Endothelial cell of umbilical vein (primary cell): Measurements from ENCODE around the gene KCNK1. TPM values are rescaled to one million over a fixed set of nuclear protein-coding genes. Genes with fewer than 3 reads are reported as not detected.

ENCODE experiments used
- BruUV-seq: library from RNA; stranded (reverse); fragments of 400-500 nt; replicated peaks from 2 replicates; lab custom pipeline; 2021; lab: Mats Ljungman, UMichigan
- CTCF ChIA-PET: fragments of 300-600, 350-600 bp; sonication (Branson Sonifier 250); formaldehyde crosslinking; loops from one replicate; lab custom pipeline; 2021; ENCODE audit warnings: antibody characterized with exemption, inconsistent platforms; lab: Charles Lee
- POLR2A ChIA-PET: fragments of 300-600, 350-600 bp; sonication (Branson Sonifier 250); formaldehyde crosslinking; loops from one replicate; lab custom pipeline; 2021; ENCODE audit warnings: antibody characterized with exemption, inconsistent platforms; lab: Charles Lee
- DNase-seq: peaks from one replicate; pipeline ENCODE4 v3.0.0-alpha.2; 2011; ENCODE audit warnings: low read depth, low spot score
- FAIRE-seq: peaks from 2 replicates; lab custom pipeline; 2011; peaks lifted over from hg19 to GRCh38; lab: Jason Lieb, UNC
- H2AFZ ChIP-seq: 2 replicates; pipeline ENCODE4 v1.6.0; 2012; ENCODE audit warnings: low read depth, low read length, control low read depth, inconsistent platforms
- H3K27ac ChIP-seq: 2 replicates; pipeline ENCODE4 v1.5.1; 2011; ENCODE audit warnings: low read depth, mild to moderate bottlenecking, control low read depth, low read length, moderate library complexity; ENCODE audit not compliant: insufficient read depth
- H3K27me3 ChIP-seq, 2 experiments: 2 replicates each; pipeline versions ENCODE4 v1.6.0 to v1.6.1; 2011; ENCODE audit warnings: low read length in 2 of 2, mixed read lengths in 1 of 2; ENCODE audit not compliant: control insufficient read depth in 2 of 2, insufficient read depth in 2 of 2
- H3K36me3 ChIP-seq, 2 experiments: 2 replicates in 1 of 2; 3 replicates in 1 of 2; pipeline ENCODE4 v1.5.1; 2011; ENCODE audit warnings: low read length in 2 of 2, mild to moderate bottlenecking in 1 of 2, moderate library complexity in 1 of 2; ENCODE audit not compliant: control insufficient read depth in 2 of 2, insufficient read depth in 2 of 2; ENCODE audit errors: extremely low read depth in 1 of 2
- H3K4me1 ChIP-seq: 3 replicates; pipeline ENCODE4 v1.5.1; 2011; ENCODE audit warnings: mild to moderate bottlenecking, low read length; ENCODE audit not compliant: control insufficient read depth, insufficient read depth; ENCODE audit errors: extremely low read depth
- H3K4me2 ChIP-seq: 2 replicates; pipeline ENCODE4 v1.6.1; 2011; ENCODE audit warnings: low read length, control low read depth, mixed read lengths; ENCODE audit not compliant: insufficient read depth
- H3K4me3 ChIP-seq, 3 experiments: fragments of 200-600 bp in 1 of 3; sonication (generic), shearing (Covaris generic) in 1 of 3; replicated peaks in 1 of 3; 2 replicates each; pipeline ENCODE4 v1.5.1; 2011 to 2016; ENCODE audit warnings: control low read depth in 3 of 3, low read length in 3 of 3, mild to moderate bottlenecking in 2 of 3, inconsistent platforms in 1 of 3, low read depth in 1 of 3, moderate library complexity in 1 of 3; ENCODE audit not compliant: insufficient read depth in 1 of 3
- H3K79me2 ChIP-seq: 2 replicates; pipeline ENCODE4 v1.6.0; 2012; ENCODE audit warnings: low read length, inconsistent platforms; ENCODE audit not compliant: control insufficient read depth, insufficient read depth
- H3K9ac ChIP-seq: replicated peaks from 2 replicates; pipeline ENCODE3; 2011; ENCODE audit warnings: low read length, control low read depth; ENCODE audit not compliant: insufficient read depth; ENCODE audit errors: extremely low read depth
- H3K9me1 ChIP-seq: replicated peaks from 3 replicates; pipeline ENCODE4 v1.6.0; 2011; ENCODE audit warnings: mild to moderate bottlenecking, low read length; ENCODE audit not compliant: control insufficient read depth, insufficient read depth; ENCODE audit errors: extremely low read depth
- H3K9me3 ChIP-seq: replicated peaks from 2 replicates; pipeline ENCODE4 v1.5.1; 2012; ENCODE audit warnings: low read length, inconsistent platforms; ENCODE audit not compliant: control insufficient read depth, insufficient read depth
- H4K20me1 ChIP-seq: replicated peaks from 2 replicates; pipeline ENCODE3; 2011; ENCODE audit warnings: mild to moderate bottlenecking, low read length; ENCODE audit not compliant: control insufficient read depth, insufficient read depth; ENCODE audit errors: extremely low read depth
- EZH2 ChIP-seq: IDR thresholded peaks from 2 replicates; pipeline ENCODE4 v1.6.1; 2012; ENCODE audit warnings: borderline replicate concordance, low read depth, mild to moderate bottlenecking, moderate library complexity, low read length, inconsistent platforms; ENCODE audit not compliant: severe bottlenecking
- FOS ChIP-seq: IDR thresholded peaks from 2 replicates; pipeline ENCODE4 v1.6.1; 2011; ENCODE audit warnings: mild to moderate bottlenecking, low read length, moderate library complexity, borderline replicate concordance; ENCODE audit not compliant: insufficient read depth
- GATA2 ChIP-seq: IDR thresholded peaks from 2 replicates; pipeline ENCODE4 v1.7.0; 2011; ENCODE audit warnings: low read depth, mild to moderate bottlenecking, moderate library complexity, mixed read lengths, low read length; ENCODE audit not compliant: insufficient read length, insufficient read depth
- JUN ChIP-seq: IDR thresholded peaks from 2 replicates; pipeline ENCODE4 v1.6.1; 2011; ENCODE audit warnings: borderline replicate concordance, low read depth; ENCODE audit not compliant: insufficient read length, insufficient read depth
- MYC ChIP-seq: IDR thresholded peaks from one replicate; pipeline ENCODE4 v1.6.1; 2011; ENCODE audit warnings: mild to moderate bottlenecking, low read depth, low read length
- POLR2A ChIP-seq: IDR thresholded peaks from 2 replicates; pipeline ENCODE4 v1.6.1; 2012; ENCODE audit warnings: low read depth, mild to moderate bottlenecking, control low read depth, low read length
- POLR2AphosphoS5 ChIP-seq: IDR thresholded peaks from 2 replicates; pipeline ENCODE4 v1.6.1; 2012; ENCODE audit warnings: low read depth, mild to moderate bottlenecking, control low read depth, low read length, moderate library complexity; ENCODE audit not compliant: insufficient read depth
- dilution Hi-C: fragments of 300-500 bp; cut with MboI; formaldehyde crosslinking; loops from one replicate; pipeline ENCODE4 v1.15.0; 2019; ENCODE audit warnings: low sequenced_read_pairs; ENCODE audit not compliant: extremely low pct_ligation_motif_present
- intact Hi-C: fragments of 100-400 bp; cut with micrococcal nuclease; formaldehyde crosslinking; loops from one replicate; pipeline ENCODE4 v1.10.0; 2022
- polyA plus RNA-seq, 4 experiments: library from polyadenylated mRNA; depleted of rRNA in 3 of 4; stranded (reverse) in 3 of 4; unstranded in 1 of 4; fragments of >200 nt; gene quantifications; 2 replicates each; pipeline versions ENCODE4 v1.2.1 to v1.2.3, GENCODE V29; 2011 to 2012; ENCODE audit warnings: missing spikeins in 1 of 4
- total RNA-seq: library from RNA; stranded (reverse); gene quantifications from 2 replicates; pipeline ENCODE4 v1.2.3, GENCODE V29; 2021
- TF ChIP-seq, protein P1 (sequence below): IDR thresholded peaks from 2 replicates; pipeline ENCODE4 v1.6.1; 2011; ENCODE audit not compliant: insufficient read depth, insufficient read length
- TF ChIP-seq, protein P2 (sequence below), 2 donors: IDR thresholded peaks; 1 replicate in 1 of 2; 2 replicates in 1 of 2; pipeline ENCODE4 v1.5.1; 2011; ENCODE audit warnings: low read length in 2 of 2, mild to moderate bottlenecking in 2 of 2, moderate library complexity in 2 of 2, control low read depth in 1 of 2, inconsistent platforms in 1 of 2, low read depth in 1 of 2; ENCODE audit not compliant: insufficient read depth in 1 of 2; ENCODE audit errors: extremely low read depth in 1 of 2

KCNK1 gene
- total and polyA plus RNA-seq, 2 donors (not counting 3 experiments of a cell fraction or from before 2014, with no cell fraction given) = 0.83 to 2.8 TPM

DNA sequence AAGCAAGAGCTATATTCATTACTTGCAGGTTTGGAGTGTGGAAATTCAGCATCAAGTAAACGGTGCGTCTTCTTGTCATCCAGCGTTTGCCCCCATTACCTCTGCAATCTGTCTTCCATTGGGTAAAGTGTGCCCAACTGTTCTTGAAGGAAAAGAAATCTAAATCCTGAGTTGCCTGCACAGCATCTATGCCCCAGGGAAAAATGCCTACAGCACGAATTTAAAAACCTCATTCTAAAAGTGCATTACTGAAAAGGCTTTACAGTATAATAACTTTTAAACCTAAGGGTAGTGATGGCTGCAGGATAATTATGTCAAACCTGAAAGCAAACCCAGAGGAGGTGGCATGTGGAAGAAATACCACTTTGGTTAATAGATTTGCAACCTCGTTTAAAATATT lies 37.2 kb downstream of the KCNK1 start:
- Histone ChIP-seq H3K4me2 (no peak overlapping the region), H3K9me1 (no peaks in the 10 kb centered on the region), H2AFZ (no peak overlapping the region), H3K27me3 (no peaks in the 10 kb centered on the region), H4K20me1 (no peaks in the 10 kb centered on the region), H3K9ac (no peak overlapping the region), H3K9me3 (no peaks in the 10 kb centered on the region), H3K79me2 (no peaks in the 10 kb centered on the region), H3K4me1 (no peaks in the 10 kb centered on the region), H3K27ac (no peak overlapping the region), H3K4me3 (no peak overlapping the region), H3K36me3 (no peaks in the 10 kb centered on the region)
- TF ChIP-seq POLR2AphosphoS5 = no peak
- TF ChIP-seq MYC = no peak
- TF ChIP-seq, protein P1, sequence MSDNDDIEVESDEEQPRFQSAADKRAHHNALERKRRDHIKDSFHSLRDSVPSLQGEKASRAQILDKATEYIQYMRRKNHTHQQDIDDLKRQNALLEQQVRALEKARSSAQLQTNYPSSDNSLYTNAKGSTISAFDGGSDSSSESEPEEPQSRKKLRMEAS = no peak
- no peak for TF ChIP-seq EZH2
- no peak for TF ChIP-seq JUN
- no peak for TF ChIP-seq FOS
- TF ChIP-seq, protein P2, sequence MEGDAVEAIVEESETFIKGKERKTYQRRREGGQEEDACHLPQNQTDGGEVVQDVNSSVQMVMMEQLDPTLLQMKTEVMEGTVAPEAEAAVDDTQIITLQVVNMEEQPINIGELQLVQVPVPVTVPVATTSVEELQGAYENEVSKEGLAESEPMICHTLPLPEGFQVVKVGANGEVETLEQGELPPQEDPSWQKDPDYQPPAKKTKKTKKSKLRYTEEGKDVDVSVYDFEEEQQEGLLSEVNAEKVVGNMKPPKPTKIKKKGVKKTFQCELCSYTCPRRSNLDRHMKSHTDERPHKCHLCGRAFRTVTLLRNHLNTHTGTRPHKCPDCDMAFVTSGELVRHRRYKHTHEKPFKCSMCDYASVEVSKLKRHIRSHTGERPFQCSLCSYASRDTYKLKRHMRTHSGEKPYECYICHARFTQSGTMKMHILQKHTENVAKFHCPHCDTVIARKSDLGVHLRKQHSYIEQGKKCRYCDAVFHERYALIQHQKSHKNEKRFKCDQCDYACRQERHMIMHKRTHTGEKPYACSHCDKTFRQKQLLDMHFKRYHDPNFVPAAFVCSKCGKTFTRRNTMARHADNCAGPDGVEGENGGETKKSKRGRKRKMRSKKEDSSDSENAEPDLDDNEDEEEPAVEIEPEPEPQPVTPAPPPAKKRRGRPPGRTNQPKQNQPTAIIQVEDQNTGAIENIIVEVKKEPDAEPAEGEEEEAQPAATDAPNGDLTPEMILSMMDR (IDR thresholded peaks at IDR 0.05; ENCODE audit: extremely low read depth in 1 of 2, insufficient read depth in 1 of 2, low read depth in 1 of 2, low read length in 2 of 2) = no peak
- no peak for TF ChIP-seq POLR2A
- no peak for TF ChIP-seq GATA2
- dilution Hi-C loops = no loop called here
- DNase-seq = no peak
- intact Hi-C loops = no loop called here
- ChIA-PET CTCF (no interaction called here), POLR2A (no interaction called here)
- BruUV-seq = no TSS peak
- no peak for FAIRE-seq
